Hindlimb muscle (tissue), 1 donor: ENCODE data around the gene RTP5. TPM values are rescaled to one million over a fixed set of nuclear protein-coding genes. Genes with fewer than 3 reads are reported as not detected.

ENCODE experiments used
- DNase-seq: peaks from one replicate; pipeline ENCODE4 v3.0.0-alpha.2; 2013
- polyA plus RNA-seq: library from polyadenylated mRNA; unstranded; fragments of 120-200 nt; gene quantifications from one replicate; pipeline ENCODE4 v1.2.1, GENCODE V29; 2013; ENCODE audit not compliant: insufficient read length

RTP5 gene
- polyA plus RNA-seq, 1 donor, result not detected

GRCh38 chr2:241857572-241858121, 11.9 kb upstream of the RTP5 start:
- no peak for DNase-seq

- no peak for DNase-seq
Observed at GRCh38 chr2:241858206-241859016, 11.1 kb upstream of the RTP5 start, which contains the start of gene PDCD1. Gene PDCD1 (minus strand): TSS chr2:241858894. CDS start chr2:241858838, 56 bp downstream.

GRCh38 chr2:241859017-241859435, 10.5 kb upstream of the RTP5 start:
- DNase-seq, result no peak

GRCh38 chr2:241859436-241860183, 9.9 kb upstream of the RTP5 start:
- peak; percentile 81 for DNase-seq

GRCh38 chr2:241860184-241861078, 9.1 kb upstream of the RTP5 start:
- DNase-seq, result no peak

- no peak for DNase-seq
Observed at GRCh38 chr2:241861264-241861663, 8.3 kb upstream of the RTP5 start.

- no peak for DNase-seq
Observed at GRCh38 chr2:241862093-241862492, 7.4 kb upstream of the RTP5 start.

GRCh38 chr2:241862775-241863535, 6.6 kb upstream of the RTP5 start:
- DNase-seq, result no peak

- peak; percentile 81 for DNase-seq
Observed at GRCh38 chr2:241863536-241863954, 6.0 kb upstream of the RTP5 start.

GRCh38 chr2:241864168-241864849, 5.2 kb upstream of the RTP5 start:
- DNase-seq, result no peak

- DNase-seq, result no peak
Observed at GRCh38 chr2:241864850-241865213, 4.7 kb upstream of the RTP5 start.

- no peak for DNase-seq
Observed at GRCh38 chr2:241865416-241865956, 4.0 kb upstream of the RTP5 start.

- DNase-seq, result peak; percentile 41
Observed at GRCh38 chr2:241865957-241866789, 3.4 kb upstream of the RTP5 start.

GRCh38 chr2:241866790-241867645, 2.5 kb upstream of the RTP5 start:
- DNase-seq, result no peak

GRCh38 chr2:241867776-241868420, 1.6 kb upstream of the RTP5 start:
- DNase-seq, result no peak

GRCh38 chr2:241868661-241869081, 858 bp upstream of the RTP5 start:
- no peak for DNase-seq

- no peak for DNase-seq
Observed at GRCh38 chr2:241870081-241870541, 582 bp downstream of the RTP5 start.
